ENCODE data around the gene SRC.

SRC gene

GRCh38 chr20:37373020-37373598 is 27.2 kb downstream of the SRC start:
- Histone ChIP-seq H3K27ac (no peak overlapping the region), H3K27me3 (replicated peaks) (no peaks in the 10 kb centered on the region), H3K36me3 (replicated peaks) (no peaks in the 10 kb centered on the region), H3K4me3 (ENCODE audit: low read depth, low read length) (no peak overlapping the region)
- TF ChIP-seq CTCF (IDR thresholded peaks at IDR 0.05; ENCODE audit: low read depth, low read length, missing control alignments): no peak
- in situ Hi-C loops (cut with HindIII; ENCODE audit: low pct_ligation_motif_present, low sequenced_read_pairs): no loop called here
- DNase-seq: no peak

GRCh38 chr20:37375227-37375626 is 29.3 kb downstream of the SRC start:
- no peak for DNase-seq
- H3K27ac ChIP-seq: no peak overlapping the region
- H3K36me3 ChIP-seq (replicated peaks): no peaks in the 10 kb centered on the region
- no peak for TF ChIP-seq CTCF (IDR thresholded peaks at IDR 0.05; ENCODE audit: low read depth, low read length, missing control alignments)
- H3K27me3 ChIP-seq (replicated peaks): no peaks in the 10 kb centered on the region
- in situ Hi-C loops (cut with HindIII; ENCODE audit: low pct_ligation_motif_present, low sequenced_read_pairs): no loop called here
- H3K4me3 ChIP-seq (ENCODE audit: low read depth, low read length): no peak overlapping the region

- Histone ChIP-seq H3K4me3 (ENCODE audit: low read depth, low read length) (no peak overlapping the region), H3K27me3 (replicated peaks) (no peaks in the 10 kb centered on the region), H3K27ac (no peak overlapping the region), H3K36me3 (replicated peaks) (no peaks in the 10 kb centered on the region)
- in situ Hi-C loops (cut with HindIII; ENCODE audit: low pct_ligation_motif_present, low sequenced_read_pairs): no loop called here
- no peak for TF ChIP-seq CTCF (IDR thresholded peaks at IDR 0.05; ENCODE audit: low read depth, low read length, missing control alignments)
- no peak for DNase-seq
These were observed 30.4 kb downstream of the SRC start for GRCh38 chr20:37376324-37376723.

GRCh38 chr20:37376791-37377190 is 30.9 kb downstream of the SRC start:
- TF ChIP-seq CTCF (IDR thresholded peaks at IDR 0.05; ENCODE audit: low read depth, low read length, missing control alignments): no peak
- Histone ChIP-seq H3K27me3 (replicated peaks) (no peaks in the 10 kb centered on the region), H3K36me3 (replicated peaks) (no peaks in the 10 kb centered on the region), H3K27ac (no peak overlapping the region), H3K4me3 (ENCODE audit: low read depth, low read length) (no peak overlapping the region)
- in situ Hi-C loops (cut with HindIII; ENCODE audit: low pct_ligation_motif_present, low sequenced_read_pairs): no loop called here
- DNase-seq: no peak

GRCh38 chr20:37377346-37378081 is 31.6 kb downstream of the SRC start:
- H3K27me3 ChIP-seq (replicated peaks): no peaks in the 10 kb centered on the region
- in situ Hi-C loops (cut with HindIII; ENCODE audit: low pct_ligation_motif_present, low sequenced_read_pairs): no loop called here
- H3K4me3 ChIP-seq (ENCODE audit: low read depth, low read length): no peak overlapping the region
- no peak overlapping the region for H3K27ac ChIP-seq
- TF ChIP-seq CTCF (IDR thresholded peaks at IDR 0.05; ENCODE audit: low read depth, low read length, missing control alignments): no peak
- no peak for DNase-seq
- no peaks in the 10 kb centered on the region for H3K36me3 ChIP-seq (replicated peaks)

GRCh38 chr20:37378420-37378784 is 32.5 kb downstream of the SRC start:
- Histone ChIP-seq H3K27me3 (replicated peaks) (no peaks in the 10 kb centered on the region), H3K4me3 (ENCODE audit: low read depth, low read length) (no peak overlapping the region), H3K36me3 (replicated peaks) (no peaks in the 10 kb centered on the region), H3K27ac (peak overlapping the region; percentile 73)
- no peak for DNase-seq
- in situ Hi-C loops (cut with HindIII; ENCODE audit: low pct_ligation_motif_present, low sequenced_read_pairs): no loop called here
- TF ChIP-seq CTCF (IDR thresholded peaks at IDR 0.05; ENCODE audit: low read depth, low read length, missing control alignments): no peak

Measured in brain microvascular endothelial cell (primary cell).